Stimulated activated CD4-positive, alpha-beta T cell treated with anti-CD3 and anti-CD28 coated beads, Interleukin-1b, Interleukin-23, amount 100 ng/mL, for 1 hour (primary cell): ENCODE results near the gene ROR2.
"Not testable (repeated sequence)": the region's sequence is repeated elsewhere in the genome, so short reads cannot be mapped to it uniquely, and the experiment has no call there.

Experiments used
- DNase-seq, 2 donors: peaks; one replicate each; pipeline ENCODE4 v3.0.0-alpha.2; 2020; ENCODE audit warnings: low read depth in 2 of 2

ROR2 gene

GRCh38 chr9:91924090-91924489 lies 25.9 kb downstream of the ROR2 start:
- no peak for DNase-seq

DNA sequence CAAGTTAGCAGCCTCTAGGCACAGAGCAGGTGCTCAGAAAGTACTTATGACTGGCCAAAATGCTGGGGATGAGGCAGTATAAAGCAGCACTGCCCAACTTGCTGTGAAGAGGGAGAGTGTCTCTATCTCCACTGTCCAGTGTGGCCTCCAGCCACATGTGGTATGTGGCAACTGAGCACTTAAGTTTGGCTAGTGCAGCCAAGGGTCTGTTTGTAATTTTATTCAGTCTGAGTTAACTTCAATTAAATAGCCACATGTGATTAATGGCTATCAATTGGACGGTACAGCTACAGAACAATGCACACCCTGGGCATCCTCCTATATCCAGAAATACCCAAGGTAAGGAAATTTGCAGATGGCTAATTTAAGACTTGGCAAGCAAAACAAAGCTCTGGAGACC lies 26.9 kb downstream of the ROR2 start:
- DNase-seq, result no peak

DNA sequence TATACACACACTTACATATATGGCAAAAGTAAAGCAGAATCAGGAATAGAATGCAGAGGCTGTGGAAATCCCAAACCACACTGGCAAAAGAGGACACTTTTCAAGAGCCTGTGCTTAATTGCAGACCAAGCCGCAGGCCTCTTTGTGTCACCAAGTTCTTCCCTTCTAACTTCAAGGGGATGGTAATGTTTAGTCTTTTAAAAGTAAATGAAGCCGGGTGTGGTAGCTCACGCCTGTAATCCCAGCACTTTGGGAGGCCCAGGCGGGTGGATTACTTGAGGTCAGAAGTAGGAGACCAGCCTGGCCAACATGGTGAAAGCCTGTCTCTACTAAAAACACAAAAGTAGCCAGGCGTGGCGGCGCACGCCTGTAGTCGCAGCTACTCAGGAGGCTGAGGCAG lies 28.7 kb downstream of the ROR2 start:
- DNase-seq, result no peak

- DNase-seq, result no peak
These were observed 29.2 kb downstream of the ROR2 start for GRCh38 chr9:91920630-91921350.

GRCh38 chr9:91919621-91920020 lies 30.4 kb downstream of the ROR2 start:
- no peak for DNase-seq

- no peak for DNase-seq
These were observed 32.6 kb downstream of the ROR2 start for GRCh38 chr9:91917436-91917835.

DNA sequence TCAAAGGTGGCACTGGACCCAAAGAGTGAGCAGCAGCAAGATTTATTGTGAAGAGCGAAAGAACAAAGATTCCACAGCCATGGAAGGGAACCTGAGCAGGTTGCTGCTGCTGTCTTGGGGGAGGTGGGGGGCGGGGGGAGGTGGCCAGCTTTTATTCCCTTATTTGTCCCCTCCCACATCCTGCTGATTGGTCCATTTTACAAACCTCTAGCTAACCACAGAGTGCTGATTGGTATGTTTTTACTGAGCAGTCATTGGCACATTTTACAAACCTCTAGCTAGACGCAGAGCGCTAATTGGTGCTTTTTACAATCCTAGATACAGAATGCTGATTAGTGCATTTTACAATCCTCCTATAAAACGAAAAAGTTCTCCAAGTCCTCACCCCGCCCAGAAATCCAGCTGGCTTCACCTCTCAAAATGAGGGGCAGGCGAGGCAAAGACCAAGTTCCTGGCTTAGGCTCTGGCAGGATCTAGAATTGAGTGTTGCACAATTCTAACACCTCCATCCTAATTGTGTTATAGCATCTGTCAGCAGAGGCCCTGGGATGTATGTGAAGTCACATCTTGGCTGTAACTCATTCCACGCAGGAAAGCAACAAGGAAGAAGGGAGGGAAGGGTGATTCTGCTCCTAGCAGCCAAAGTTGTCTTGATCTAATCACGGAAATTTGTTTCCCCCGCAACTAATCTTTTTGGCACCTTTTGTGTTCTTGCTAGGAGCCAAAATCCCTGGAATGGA lies 34.3 kb downstream of the ROR2 start:
- no peak for DNase-seq

GRCh38 chr9:91914937-91915336 lies 35.1 kb downstream of the ROR2 start:
- no peak for DNase-seq

DNA sequence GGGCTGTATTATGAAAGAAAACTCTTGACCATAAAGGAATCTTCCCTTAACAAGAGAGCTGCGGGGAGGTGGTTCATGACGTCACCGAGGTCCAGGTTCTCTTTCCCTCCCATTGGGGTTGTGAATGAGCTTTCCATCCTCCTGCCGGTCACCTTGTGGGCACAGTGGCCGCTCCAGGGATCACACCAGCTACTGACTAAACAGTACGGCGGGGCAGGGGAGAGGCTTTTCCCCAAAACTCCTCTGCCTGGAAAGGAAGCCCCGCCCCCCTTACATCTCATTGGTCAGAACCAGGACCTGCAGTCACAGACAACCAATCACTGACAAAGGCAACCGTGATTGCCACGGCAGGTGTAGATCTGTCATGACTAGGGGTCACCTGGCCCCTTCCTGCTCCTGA lies 35.6 kb downstream of the ROR2 start:
- DNase-seq, result no peak

DNA sequence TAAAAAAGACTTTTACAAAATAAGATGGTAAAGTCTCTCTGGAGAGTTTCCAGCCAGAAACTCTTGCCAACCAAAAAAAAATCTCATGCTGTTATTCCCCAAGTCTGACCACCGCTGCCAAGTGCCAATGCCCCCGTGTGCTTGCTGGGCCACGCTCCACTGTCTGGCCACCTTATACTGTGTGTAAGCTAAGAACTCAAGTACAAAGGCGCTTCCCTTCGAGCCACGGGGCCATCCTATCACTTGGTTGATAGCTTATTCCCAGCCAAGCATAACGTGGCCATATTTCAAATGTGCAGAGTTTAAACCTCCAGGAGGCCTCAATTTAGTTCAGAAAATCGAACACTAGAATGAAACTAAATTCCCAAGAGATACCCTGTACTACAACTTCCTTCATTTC lies 36.0 kb downstream of the ROR2 start:
- no peak for DNase-seq

DNA sequence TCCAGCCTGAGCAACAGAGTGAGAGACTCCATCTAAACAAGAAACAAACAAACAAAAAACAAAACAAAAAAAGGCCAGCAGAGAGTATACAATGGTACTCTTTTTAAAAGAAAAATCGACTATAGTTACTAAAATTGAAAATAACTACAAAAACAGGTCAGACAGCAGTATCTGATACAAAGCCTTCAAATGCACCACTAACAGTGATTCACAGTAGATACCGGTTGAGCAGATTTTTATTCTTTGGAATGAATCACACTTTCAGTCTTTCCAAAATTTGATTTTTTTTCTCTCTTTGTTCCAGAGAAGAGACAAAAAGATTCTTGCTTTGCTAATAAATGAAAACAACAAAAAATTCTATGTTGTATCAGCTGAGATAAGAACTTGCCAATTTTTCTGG lies 36.9 kb downstream of the ROR2 start:
- DNase-seq, result no peak

GRCh38 chr9:91911657-91912056 lies 38.4 kb downstream of the ROR2 start:
- no peak for DNase-seq

DNA sequence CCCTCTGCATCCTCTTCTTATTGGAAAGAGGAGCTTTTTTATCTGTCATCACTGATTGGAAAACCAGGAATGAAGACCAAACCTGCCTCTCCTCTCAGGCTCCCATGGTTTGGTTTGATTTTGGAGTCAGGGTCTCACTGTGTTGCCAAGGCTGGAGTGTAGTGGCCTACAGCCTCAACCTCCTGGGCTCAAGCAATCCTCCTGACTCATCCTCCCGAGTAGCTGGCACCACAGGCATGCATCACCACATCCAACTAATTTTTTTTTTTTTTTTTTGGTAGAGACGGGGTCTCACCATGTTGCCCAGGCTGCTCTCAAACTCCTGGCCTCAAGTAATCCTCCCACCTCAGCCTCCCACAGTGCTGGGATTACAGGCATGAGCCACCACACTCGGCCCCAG lies 40.8 kb downstream of the ROR2 start:
- DNase-seq, result not testable (repeated sequence)

DNA sequence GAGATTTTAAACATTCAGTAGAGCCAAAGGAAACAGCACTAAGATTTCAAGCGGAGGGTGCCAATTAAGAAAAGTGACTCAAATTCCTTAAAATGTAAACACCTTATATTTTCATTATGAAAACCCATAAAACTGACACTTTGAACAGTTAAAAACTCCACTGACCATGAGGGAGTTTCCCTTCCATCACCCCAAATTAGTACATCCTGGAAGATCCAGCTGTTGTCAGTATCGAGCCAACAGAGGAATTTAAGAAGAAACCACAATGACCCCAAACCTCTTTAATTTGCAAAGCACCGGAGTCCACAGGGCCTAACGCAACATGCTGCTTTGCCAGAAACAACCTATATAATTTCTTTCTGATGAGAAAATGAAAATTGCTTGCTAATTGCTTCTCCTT lies 41.3 kb downstream of the ROR2 start:
- DNase-seq, result no peak

DNA sequence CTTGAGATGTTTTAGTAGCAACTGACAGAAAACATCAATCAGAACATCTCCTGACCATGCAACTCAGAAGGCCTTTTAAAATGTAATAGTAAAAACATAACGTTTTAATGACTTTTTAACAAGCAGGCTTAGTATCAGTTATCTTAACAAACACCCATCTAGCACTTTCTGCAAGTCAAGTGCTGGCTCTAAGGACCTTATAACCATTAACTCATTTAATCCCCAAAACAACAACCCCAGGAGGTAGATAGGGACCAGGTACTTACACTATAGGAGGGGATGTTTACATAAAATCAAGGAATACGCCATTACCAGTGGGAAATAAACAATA lies 41.8 kb downstream of the ROR2 start:
- DNase-seq, result no peak

- DNase-seq, result no peak
These were observed 42.3 kb downstream of the ROR2 start for GRCh38 chr9:91907484-91908292.

DNA sequence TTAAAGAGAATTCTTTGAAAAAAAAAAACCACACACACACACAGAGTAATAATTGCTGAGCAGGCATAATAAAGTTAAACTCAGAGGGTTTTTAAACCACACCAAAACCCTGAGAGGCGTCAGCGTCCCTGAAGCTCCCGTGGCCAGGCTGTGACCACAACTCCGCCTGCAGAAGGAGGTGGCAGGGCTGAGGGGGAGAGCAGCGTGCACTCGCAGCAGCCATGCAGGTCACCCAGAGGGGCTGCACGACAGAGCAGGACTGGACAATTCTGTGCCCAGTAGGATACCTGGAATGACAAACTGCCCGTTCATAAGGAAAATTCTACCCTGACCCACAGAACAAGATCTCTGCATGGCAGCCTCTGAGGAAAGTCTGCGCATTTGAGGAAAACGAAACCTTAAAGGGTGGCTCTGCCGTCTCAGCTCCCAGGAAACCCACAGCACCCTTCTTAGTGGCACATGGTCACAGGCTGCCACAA lies 44.0 kb downstream of the ROR2 start:
- no peak for DNase-seq

DNA sequence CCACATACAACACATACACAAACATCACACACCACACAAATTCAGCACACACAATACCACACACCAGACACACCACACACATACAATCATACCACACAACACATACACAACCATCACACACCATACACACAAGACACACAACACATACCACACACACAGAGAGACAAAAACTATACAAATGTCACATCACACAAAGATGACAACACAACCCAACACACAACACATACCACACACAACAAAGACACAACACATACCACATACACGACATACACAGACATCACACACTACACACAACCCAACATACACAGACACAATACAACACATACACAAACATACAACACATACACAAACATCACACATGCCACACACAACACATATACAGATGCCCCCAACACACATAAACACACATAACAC lies 44.8 kb downstream of the ROR2 start:
- no peak for DNase-seq

- no peak for DNase-seq
These were observed 45.3 kb downstream of the ROR2 start for GRCh38 chr9:91904588-91905236.

DNA sequence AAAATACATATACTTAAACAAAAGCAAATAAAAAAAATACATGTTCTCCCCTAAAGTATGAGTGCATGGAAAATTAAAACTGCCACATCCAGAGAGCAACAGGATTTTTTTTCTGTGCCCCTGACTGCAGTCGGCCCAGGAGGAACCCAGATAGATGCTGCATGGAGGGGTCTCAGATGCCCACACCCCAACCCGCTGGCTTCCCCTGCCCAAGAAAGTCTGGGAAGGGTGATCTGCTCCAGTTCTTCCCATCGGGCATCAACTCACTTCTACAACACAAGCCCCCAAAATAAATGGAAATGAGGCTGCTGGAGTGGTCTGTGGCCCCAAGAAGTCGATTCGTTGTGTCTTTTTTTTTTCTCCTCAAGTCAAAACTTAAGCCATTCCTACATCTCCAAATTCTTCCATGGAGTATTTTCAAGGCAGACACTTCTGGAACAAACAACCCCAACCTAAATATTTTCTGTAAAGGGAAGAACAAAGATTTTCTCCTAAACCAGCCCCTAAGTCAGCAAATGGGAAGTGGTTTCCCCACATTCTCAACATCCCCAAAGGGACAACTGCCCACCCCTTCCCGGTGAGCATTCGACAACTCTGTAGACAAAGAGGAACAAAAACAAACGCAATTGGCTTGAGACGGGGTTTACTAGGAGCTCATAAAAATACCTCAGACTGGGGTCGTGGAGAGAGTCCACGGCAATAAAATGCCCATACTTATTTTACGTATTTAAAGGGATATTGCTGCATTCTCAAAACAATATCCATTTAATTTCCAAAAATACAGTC lies 46.7 kb downstream of the ROR2 start:
- DNase-seq, result no peak

DNA sequence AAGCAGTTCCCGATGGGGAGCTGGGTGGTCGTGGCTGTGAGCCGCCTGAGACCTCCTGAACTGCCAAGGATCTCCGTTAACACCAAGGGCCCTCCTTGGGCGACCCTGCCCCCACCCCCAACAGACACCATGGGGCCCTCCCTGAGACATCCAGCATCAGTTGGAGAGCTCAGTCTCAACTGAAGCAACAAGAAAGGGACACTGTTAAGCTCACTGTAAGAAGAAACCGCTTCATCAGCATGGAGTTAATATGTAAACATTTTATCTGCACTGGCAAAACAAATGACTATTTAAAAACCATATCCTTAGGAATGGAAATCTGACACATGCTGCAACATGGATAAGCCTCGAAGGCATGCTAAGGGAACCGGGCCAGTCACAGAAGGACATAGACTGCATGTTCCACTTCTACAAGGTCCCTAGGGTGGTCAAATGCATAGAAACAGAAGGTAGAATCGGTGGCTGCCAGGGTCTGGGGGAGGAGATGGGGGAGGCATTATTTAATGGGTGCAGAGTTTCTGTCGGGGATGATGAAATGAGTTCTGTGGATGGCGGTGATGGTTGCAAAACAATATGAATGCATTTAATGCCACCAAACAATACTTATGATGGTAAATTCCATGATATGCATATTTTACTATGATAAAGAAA lies 47.4 kb downstream of the ROR2 start:
- no peak for DNase-seq
